Measurements from ENCODE around the gene TRAIP. TPM values are rescaled to one million over a fixed set of nuclear protein-coding genes. Genes with fewer than 3 reads are reported as not detected.
A peak's percentile ranks its signal among the peaks of the same experiment; 100 is the strongest.

The TRAIP gene
- total RNA-seq, 1 experiment from 2014 or later = 6.6 TPM

DNA sequence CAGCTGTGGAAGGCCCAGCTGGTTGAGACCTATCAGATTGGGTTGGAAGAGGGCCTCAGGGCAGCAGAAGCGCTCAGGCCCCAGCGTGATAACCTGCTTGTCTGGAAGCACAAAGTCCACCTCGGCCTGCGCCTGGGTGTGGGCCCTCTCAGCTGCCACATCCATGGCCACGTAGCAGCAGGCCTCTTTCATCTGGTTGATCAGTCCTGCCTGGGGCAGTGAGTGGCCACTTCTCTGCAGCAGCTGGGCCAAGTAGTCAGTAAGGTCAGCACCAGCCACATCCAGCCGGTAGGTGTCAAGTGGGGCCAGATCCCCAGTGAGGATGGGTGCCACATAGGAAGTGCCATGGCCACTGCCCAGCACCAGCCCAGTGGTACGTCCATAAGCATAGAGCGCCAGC, 17.3 kb upstream of the TRAIP start:
- no peak for DNase-seq (ENCODE audit: low read depth)

DNA sequence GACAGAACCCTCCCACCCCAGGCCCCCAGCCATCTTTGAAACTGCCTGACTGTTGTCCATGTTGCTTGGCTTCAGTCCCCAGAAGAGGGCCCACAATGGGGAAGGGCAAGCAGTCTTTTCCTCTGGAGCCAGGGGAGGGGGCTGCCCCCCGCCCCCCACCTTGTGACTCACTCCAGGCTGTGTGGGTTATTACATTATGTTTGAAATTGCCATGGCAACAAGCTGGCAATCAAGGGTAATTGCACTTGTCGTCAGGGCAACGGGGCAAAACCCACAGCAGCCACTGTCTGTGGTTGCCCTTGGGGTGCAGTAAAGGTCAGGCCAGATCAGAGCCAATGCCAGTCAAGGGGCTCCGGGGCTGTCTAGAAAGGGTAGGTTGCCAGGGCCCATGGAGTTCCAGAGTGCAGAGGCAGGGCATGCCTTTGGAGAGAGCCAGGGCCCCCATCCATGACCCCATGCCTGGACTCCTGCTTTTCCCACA, 16.5 kb upstream of the TRAIP start:
- peak; percentile 39 for DNase-seq (ENCODE audit: low read depth)

DNA sequence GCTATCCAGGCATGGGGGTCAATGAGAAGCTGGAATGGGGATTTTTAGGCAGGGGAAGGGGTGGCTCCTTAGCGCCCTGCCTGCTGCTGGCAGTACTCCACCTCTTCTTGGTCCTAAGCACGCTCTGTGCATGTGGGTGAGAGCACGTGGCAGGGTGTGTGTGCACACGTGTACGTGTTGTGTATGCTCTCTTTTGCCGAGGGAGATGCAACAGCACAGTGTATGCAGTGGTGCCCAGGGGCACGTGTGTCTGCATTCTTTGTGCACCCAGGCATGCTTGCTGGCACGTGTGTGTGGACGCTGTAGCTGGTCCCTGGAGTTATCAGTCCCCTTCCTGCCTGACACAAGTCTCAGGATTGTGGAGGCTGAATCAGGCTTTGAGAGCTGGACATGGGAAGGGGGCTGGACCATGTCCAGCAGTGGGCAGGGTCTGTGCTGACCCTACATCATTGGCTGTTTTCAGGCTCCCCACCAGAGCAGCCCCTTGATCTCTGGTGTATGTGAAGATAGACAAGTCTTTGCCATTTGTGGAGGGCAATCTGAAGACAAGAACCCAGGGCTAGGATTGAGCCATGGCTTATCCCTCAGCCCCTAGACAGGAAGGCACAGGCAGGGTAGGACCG, 15.3 kb upstream of the TRAIP start:
- no peak for DNase-seq (ENCODE audit: low read depth)

DNA sequence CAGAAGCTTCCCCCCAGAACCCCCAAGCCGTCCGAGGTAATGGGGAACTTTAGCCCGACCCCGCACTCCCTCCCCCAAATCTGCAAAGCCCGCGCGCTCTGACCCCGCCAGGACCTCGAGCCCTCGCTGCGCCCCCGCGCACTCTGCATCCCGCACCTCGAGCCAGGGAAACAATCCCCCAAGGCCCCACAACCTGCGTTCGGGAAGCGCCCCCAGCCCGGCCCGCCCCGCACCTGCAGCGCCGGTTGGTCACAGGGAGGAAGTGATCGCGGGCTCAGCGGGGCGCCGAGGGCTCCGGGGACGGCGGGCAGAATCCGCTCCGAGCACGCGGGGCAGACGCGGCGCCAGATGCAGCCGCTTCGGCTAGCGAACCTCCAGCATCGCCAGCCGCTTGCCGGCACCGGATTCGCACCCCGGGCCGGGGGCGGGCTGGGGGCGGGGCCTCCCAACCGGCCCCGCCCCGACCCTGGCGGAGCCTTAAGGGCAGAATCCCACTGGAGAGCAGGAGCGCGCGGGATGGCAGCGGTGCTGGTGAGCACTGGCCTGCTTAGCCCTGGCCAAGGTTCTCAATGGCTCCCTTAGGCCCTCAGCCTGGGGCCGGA, 13.3 kb upstream of the TRAIP start, which contains the start of gene CAMKV:
TSS of gene CAMKV (minus strand) at position 382 of the 602 bp plus-strand sequence. CDS start 7,518 bp downstream, outside the sequence.
- DNase-seq (ENCODE audit: low read depth) = peak; percentile 26

DNA sequence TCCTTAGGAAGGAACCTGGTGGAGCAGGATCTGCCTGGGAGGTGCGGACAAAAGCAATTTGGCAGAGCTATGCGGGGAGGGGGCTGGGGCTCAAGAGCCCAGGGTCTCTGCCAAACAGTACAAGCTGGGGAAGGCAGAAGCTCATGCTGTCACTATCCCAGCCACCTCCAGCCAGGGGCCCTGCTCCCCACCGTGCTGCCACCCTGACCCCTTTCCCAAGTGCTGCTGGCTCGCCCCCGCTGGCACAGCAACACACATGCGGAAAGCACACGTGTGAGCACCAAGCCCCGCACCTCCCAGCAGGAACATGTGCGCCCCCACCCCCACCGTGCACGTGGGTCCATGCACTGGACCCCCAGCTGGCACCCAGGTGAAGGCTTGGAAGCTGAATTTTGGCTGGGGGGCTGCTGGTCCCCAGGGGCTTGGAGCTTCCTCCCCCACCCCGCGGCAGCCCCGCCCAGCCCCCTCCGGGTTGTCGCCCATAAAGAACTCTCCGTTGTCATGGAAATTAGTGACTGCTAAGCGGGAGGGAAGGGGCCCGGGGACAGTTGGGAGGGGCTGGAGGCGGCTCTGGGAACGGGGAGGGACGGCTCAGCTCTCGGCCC, 12.6 kb upstream of the TRAIP start:
- DNase-seq (ENCODE audit: low read depth) = no peak

DNA sequence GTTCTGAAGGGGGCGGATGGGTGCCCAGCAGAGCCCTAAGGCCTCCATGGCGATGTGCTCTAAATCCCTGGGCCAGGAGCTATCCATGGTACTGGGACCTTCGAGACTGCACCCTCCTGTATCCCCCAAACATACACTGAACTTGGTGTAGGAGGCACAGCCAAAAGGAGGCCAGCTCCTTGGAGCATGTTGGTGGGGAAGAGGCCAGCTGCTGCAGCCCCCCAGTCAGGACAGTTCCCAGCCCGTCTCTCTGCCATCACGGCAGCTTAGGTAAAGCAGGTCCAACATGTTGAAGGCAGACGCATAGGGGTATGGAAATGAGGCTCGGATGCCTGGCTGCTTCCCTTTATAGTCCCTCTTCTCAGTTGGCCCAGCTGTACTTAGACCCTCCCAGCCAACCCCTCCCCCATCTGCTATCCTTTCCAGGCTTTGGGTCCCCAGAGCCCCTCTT, 11.5 kb upstream of the TRAIP start:
- peak; percentile 27 for DNase-seq (ENCODE audit: low read depth)

DNA sequence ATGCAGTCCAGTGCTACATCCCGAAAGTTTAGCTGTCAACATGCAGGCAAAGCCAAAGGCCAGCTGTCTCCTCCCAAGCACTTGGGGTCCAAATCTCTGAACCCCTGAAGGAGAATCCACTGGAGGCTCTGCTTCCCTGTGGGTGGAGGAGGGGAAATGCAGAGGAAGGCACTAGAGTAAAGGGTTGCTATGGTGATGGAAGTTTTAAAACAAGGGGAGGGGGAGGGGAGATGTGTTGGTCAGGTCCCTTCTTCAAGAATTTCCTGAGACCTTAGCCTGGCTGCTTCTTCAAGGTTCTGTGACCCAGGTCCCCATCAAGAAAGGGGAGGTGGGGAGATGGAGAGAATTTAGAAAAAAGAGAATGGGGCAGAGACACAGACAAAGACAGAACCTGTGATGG, 11.0 kb upstream of the TRAIP start:
- no peak for DNase-seq (ENCODE audit: low read depth)

DNA sequence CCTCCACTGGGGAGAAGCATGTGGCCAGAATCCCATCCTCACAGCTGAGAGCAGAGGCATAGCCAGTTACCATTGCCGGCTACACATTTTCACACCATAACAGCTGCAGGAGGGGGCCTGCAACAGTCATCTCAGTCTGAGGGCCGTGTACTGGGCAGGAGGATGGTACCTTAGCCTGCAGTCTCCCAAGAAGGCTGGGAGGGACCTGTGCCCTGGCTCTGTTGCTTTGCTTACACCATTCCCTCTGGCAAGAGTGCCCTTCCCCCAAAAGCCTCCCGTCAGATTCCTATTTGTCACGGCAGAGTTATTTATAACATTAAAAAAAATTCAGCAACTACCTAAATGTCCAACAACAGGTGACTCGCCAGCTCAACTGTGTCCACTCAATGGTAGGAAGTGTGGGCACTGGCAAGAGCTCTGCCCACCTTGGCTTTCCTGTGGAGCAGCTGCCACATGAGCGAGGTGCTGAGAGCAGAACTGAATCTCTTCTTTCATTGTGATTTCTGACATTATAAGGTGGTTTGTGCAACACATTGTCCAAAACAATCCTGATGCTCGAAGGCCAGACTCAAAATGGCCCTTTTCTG, 8.9 kb upstream of the TRAIP start:
- no peak for DNase-seq (ENCODE audit: low read depth)

DNA sequence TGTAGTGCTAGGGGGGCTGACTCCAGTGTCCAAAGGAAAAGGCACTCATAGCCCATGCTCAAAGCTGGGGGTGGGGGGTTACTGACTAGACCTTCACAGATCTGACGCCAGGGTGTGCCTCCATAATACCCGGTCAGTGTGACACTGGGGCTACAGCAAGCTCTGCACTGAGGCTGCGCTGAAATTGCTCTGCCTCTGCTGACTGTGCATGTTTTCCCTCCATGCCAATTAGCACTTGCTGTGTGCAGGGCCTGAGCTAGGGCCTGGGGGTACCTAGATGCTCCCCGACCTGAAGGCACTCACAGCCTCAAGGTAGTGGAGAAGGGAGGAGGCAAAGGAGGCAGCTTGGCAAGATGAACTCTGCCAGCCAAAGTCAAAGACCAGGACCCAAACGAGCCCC, 8.1 kb upstream of the TRAIP start:
- no peak for DNase-seq (ENCODE audit: low read depth)

DNA sequence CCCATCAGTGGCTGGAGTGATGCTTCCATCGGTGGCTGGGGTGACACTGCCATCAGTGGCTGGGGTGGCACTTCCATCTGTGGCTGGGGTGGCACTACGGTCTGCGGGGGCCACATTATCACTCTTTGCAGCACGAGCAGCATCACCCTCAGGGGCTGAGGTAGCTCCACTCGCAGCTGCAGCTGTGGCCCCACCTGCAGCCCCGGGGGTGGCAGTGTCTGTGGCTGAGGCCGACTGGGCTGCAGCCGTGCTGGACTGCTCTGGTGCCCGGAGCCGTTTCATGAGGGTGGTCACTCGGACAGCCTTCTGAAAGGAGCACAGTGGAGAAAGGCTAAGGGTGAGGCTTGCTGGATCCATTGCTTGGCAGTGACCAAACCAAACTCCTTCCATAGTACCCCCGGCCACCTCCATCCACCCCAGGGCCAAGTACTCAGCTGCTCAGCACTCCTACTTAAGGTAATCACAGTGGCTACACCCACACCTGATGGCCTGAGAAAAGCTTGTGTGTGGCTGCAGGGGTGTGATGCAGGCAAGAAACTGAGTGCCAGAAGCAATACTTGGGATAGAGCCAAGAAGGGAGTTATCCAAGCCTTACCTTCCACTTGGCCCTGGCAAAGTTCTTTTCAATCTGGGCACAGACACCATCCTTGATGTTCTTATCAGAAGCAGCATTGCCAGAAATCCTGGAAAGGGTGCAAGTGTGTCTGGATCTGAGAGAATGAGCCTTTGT, 3.4 kb upstream of the TRAIP start:
- DNase-seq (ENCODE audit: low read depth) = no peak

DNA sequence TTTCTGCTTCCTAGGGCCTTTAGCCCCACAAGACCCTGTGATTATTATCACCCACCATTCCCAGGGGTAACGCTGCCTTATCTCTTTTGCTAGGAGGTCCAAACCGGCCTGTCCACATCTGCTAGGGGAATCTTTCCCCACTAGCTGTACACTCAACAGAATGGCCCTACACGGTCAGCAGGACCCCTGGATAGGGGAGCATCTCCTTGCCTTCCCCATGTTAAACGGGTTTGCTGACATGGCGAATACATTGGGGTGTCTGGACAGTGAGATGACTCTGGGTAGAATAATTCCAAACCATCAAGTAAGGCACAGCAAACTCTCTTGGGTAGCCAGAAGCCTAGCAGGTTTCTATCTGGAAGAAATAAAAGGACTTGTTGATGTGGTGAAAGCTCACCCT, 702 bp downstream of the TRAIP start:
- DNase-seq (ENCODE audit: low read depth) = no peak

DNA sequence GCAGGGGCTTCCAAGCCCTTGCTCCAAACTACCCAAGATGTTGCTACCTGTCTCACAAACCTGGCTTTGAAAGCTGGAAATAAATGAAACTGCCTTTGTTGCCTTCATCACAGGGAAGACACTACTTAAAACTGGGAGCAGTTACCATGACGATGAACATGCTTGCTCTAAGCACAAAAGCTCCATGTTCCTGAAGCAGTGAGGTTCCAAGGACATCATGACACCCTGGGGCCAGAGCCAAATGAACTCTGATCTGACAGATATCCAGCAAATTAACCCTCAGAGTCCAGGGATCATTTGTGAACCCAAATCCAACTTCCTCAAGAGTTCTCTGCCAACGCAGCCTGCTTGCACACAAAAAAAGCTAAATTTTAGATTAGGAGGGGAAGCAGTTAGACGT, 10.7 kb downstream of the TRAIP start:
- DNase-seq (ENCODE audit: low read depth) = no peak

DNA sequence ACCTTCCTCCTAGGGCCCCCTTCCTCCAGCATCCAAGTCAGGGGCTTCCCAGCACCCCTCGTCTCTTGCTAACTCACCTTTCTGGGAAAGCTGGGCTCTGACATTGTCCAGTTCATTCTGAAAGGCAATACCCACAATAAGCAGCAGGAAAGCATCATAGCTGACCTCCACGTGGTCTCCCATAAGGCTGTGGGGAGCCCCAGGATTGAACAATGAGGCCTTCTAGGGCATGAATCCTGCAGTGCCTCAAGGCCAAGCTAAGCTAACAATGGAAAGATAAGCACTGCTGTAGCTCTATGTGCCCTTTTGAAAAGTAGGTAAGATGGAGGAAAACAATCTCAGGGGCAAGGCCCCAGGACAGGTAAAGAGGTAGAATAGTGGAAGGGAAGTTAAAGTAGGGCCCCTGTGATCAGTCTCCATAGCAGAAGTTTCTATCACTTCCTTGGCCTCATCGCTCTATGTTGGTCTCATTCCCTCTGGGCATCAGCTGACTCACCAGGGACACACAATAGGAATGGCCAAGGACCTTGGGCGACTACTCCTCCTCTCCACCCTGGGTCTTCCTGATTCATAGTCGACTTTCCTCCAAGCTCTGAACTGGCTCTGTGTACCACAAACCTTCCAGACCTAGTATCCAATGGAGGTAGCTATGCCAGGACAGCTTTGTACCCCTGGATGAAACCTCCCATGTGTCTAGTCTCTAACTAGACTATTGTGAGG, 11.7 kb downstream of the TRAIP start:
- DNase-seq (ENCODE audit: low read depth) = no peak

DNA sequence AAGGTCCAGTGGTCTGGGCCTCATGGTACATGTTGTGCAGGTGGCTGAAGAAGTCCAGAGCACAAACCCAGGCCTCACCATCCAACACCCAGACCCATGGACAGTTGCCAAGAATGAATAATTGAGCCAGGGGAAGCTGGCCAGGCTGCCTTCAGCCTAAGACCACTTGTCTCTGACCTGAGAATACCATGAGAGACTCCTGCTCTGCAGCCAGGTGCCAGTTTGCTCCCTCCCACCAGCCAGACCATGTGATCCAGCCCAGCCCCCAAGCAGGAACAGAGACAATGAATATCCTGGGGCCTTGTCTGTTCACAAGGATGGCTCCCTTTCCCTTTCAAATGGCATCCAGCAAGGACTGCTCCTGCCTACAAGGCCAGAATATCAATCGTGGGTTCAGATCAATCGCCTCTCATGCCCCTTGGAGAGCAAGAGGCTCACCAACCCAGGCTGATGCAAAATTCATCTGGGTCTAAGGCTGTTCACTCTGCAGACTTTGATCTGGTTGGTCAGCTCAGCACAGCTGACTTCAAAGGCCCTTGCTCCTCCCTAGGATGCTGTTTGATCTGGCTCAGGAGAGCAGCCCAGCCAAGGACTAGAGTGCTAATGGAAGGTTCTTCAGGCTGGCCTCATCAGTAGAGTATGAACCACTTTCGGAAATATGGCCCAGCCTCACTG, 13.4 kb downstream of the TRAIP start:
- DNase-seq (ENCODE audit: low read depth) = no peak

DNA sequence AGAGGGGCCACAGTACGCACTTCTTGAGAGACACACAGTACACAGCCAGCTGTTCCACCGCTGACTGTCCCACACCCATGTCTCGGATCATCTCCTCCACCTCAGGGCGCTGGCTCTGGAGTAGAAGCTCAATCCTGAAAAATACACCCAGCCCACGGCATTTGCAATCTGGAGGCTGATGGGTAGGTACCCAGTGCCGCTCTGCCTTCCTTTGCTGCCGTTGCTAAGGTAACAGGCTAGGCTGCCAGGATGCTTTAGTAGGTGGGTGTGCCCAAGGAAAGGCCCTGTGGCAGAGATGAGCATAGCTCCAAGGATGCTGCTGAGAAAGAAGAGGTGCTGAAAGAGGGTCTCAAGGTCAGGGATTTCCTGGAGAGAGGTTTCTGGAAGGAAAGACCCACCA, 14.6 kb downstream of the TRAIP start:
- no peak for DNase-seq (ENCODE audit: low read depth)

DNA sequence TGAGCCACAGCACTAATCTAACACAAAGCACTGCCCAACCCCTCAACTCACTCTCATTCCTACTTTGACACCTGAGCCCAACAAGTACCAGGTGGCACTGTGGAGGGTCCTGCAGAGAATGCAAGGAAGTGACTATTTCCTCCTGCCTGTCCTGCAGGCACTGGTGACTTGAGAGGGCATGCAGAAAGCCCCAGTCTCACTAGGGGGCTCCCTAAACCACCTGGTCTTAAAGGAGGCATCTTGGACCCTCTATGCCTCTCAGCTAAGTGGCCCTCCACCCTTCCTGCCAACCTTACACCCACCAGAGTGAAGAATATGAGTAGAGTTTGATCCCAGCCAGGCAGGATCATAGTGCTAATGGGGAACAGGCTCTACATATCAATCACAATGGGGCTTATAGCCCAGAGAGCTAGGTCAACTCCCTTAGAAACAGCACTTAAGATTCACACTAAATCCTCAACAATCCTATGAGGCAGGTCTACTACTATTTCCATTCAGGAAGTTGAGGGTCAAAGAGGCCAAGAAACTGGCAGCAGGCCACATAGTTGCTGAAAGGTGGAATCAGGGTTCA, 15.2 kb downstream of the TRAIP start:
- peak; percentile 17 for DNase-seq (ENCODE audit: low read depth)

DNA sequence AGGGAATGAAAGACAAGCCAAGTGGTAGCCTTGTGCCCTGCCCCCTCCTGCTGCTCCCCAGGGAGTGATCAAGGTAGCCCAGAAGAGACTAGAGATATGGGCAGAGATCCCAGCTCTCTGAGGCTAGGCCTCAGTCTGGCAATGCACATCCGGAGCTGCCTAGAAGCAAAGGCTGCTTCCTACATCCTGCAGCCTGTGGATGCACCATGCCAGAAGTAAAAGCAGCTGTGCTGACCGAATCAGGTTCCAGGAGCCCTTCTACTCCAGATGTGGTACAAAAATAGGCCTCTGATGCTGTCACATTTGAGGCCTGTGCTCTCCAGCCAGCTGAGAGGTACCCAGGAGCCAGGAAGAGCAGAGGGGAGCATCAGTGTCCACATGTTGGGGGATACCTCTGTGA, 16.0 kb downstream of the TRAIP start:
- DNase-seq (ENCODE audit: low read depth) = no peak

DNA sequence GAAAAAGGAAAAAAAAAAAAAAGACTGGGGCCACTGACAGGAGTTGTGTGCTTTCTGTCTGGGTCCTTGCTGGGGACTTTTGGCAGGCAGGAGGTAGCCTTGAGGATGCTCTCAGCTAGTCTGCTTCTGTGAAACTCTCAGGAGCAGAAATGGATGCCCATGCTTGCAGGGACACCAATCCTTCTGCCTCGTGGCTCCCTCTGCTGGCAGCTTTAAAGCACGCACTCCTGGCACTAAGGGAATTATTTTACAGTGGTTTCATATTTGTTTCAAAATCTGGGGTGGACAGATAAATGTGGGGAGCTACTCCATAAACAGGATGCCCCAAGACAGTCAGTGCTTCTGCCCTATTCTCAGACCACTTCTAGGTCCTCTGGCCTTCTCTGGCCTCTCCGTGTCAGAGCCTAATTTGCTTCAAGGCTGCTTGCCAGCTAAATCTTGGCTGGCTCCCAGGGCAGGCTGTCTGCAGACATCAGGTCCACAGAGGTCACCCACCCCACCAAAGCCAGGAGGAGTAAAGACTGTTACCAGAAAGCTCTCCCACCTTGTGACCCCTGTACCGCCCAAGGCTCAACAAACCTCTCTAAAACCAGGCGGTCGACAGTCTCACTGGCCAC, 17.1 kb downstream of the TRAIP start:
- DNase-seq (ENCODE audit: low read depth) = peak; percentile 62

DNA sequence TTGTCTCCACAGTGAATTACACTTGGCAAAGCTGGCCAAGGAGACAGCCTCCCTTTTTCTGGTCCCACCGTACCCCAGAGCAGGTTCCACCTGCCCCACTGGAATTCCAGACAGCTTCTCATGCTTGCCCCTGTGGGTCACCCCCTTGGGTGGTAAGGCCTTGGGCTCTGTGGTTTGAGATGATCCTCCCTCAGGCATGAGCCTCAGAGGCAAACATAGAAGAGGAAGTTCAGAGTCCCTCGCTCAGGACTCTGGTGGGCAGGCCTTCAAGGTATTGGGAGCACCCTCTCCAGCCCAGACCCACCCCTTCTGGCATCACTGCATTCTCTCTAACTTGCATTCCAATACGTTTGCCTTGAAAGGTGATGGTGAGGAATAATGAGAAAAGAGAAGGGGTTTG, 25.0 kb downstream of the TRAIP start:
- no peak for DNase-seq (ENCODE audit: low read depth)

DNA sequence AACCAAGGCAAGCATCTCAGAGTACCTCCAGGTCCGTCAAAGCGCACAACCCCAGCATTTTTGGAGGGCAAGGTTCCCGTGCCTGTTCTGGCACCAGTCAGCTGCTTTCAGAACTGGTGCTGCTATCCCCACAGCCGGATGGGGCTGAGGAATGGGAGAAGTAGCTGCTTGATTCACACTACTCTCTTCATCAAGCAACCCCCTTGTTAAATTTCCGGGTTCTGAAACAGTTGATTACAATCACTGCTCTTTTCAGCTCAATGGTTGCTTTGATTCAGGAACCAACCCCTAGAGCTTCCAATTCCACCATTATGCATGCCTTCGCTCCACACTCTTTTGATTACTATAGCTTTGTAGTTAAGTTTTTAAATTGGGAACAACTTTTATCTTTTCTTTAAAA, 30.3 kb downstream of the TRAIP start:
- DNase-seq (ENCODE audit: low read depth) = no peak

All from Daoy (cell line).